Stomach smooth muscle (tissue), 2 donors: ENCODE results near the gene C1orf87.
A peak's percentile ranks its signal among the peaks of the same experiment; 100 is the strongest.
"Not testable (repeated sequence)": the region's sequence is repeated elsewhere in the genome, so short reads cannot be mapped to it uniquely, and the experiment has no call there.

Experiments
- H3K27ac ChIP-seq: one replicate; pipeline ENCODE4 v1.7.0; 2013; ENCODE audit warnings: mild to moderate bottlenecking, low read length, inconsistent platforms
- H3K27me3 ChIP-seq, 2 donors: one replicate each; pipeline ENCODE4 v1.7.0; 2013; ENCODE audit warnings: low read length in 2 of 2; ENCODE audit not compliant: insufficient read depth in 2 of 2, control insufficient read depth in 1 of 2
- H3K36me3 ChIP-seq, 2 donors: one replicate each; pipeline ENCODE4 v1.7.0; 2013; ENCODE audit warnings: low read length in 2 of 2; ENCODE audit not compliant: control insufficient read depth in 2 of 2, insufficient read depth in 2 of 2
- H3K4me1 ChIP-seq: one replicate; pipeline ENCODE4 v1.7.0; 2013; ENCODE audit warnings: low read length; ENCODE audit not compliant: control insufficient read depth, insufficient read depth
- H3K4me3 ChIP-seq, 2 donors: one replicate each; pipeline ENCODE4 v1.7.0; 2013; ENCODE audit warnings: low read length in 2 of 2
- H3K9ac ChIP-seq, 2 donors: one replicate each; pipeline ENCODE4 v1.7.0; 2013; ENCODE audit warnings: low read length in 2 of 2, mild to moderate bottlenecking in 1 of 2
- H3K9me3 ChIP-seq, 2 donors: one replicate each; pipeline ENCODE4 v1.7.0; 2013; ENCODE audit warnings: low read length in 2 of 2; ENCODE audit not compliant: control insufficient read depth in 2 of 2
- donor health status: healthy.
- donor health status: Pancreatic carcinoma.

C1orf87 gene

GRCh38 chr1:59976194-59977074, 97.1 kb downstream of the C1orf87 start:
- H3K9me3 ChIP-seq: no peaks in the 10 kb centered on the region
- peak overlapping the region in 1 of 2 donors; percentile 44 for H3K4me3 ChIP-seq
- H3K4me1 ChIP-seq: no peaks in the 10 kb centered on the region

GRCh38 chr1:59973719-59974118, 99.9 kb downstream of the C1orf87 start:
- no peak overlapping the region for H3K9ac ChIP-seq
- H3K36me3 ChIP-seq: no peaks in the 10 kb centered on the region
- no peak overlapping the region for H3K27ac ChIP-seq
- H3K4me3 ChIP-seq: no peak overlapping the region
- H3K27me3 ChIP-seq: no peaks in the 10 kb centered on the region
- H3K4me1 ChIP-seq: no peaks in the 10 kb centered on the region
- no peaks in the 10 kb centered on the region for H3K9me3 ChIP-seq

More at GRCh38 chr1:59976194-59977074, 97.1 kb downstream of the C1orf87 start:
- Histone ChIP-seq H3K27ac (no peak overlapping the region), H3K9ac (no peak overlapping the region), H3K27me3 (no peaks in the 10 kb centered on the region), H3K36me3 (no peaks in the 10 kb centered on the region)

GRCh38 chr1:59972216-59972927, 101.2 kb downstream of the C1orf87 start:
- H3K4me3 ChIP-seq: no peak overlapping the region
- H3K9me3 ChIP-seq: no peaks in the 10 kb centered on the region
- no peak overlapping the region for H3K9ac ChIP-seq
- H3K27ac ChIP-seq: no peak overlapping the region
- H3K27me3 ChIP-seq: no peaks in the 10 kb centered on the region
- H3K4me1 ChIP-seq: no peaks in the 10 kb centered on the region
- no peaks in the 10 kb centered on the region for H3K36me3 ChIP-seq

- no peak overlapping the region for H3K9ac ChIP-seq
- H3K4me1 ChIP-seq: no peaks in the 10 kb centered on the region
- no peaks in the 10 kb centered on the region for H3K27me3 ChIP-seq
- no peak overlapping the region for H3K4me3 ChIP-seq
- no peaks in the 10 kb centered on the region for H3K9me3 ChIP-seq
- H3K27ac ChIP-seq: no peak overlapping the region
- H3K36me3 ChIP-seq: no peaks in the 10 kb centered on the region
These were observed 102.1 kb downstream of the C1orf87 start for GRCh38 chr1:59971464-59971911.

GRCh38 chr1:59969542-59970175, 103.9 kb downstream of the C1orf87 start:
- not testable (repeated sequence) for H3K27me3 ChIP-seq, H3K9me3 ChIP-seq, H3K27ac ChIP-seq, H3K4me3 ChIP-seq, H3K36me3 ChIP-seq, H3K4me1 ChIP-seq, H3K9ac ChIP-seq

- not testable (repeated sequence) for H3K27ac ChIP-seq, H3K36me3 ChIP-seq, H3K27me3 ChIP-seq, H3K4me3 ChIP-seq, H3K4me1 ChIP-seq, H3K9me3 ChIP-seq, H3K9ac ChIP-seq
These were observed 104.8 kb downstream of the C1orf87 start for GRCh38 chr1:59968746-59969145.

GRCh38 chr1:59967780-59968179, 105.8 kb downstream of the C1orf87 start:
- H3K27me3 ChIP-seq: no peaks in the 10 kb centered on the region
- no peaks in the 10 kb centered on the region for H3K36me3 ChIP-seq
- no peaks in the 10 kb centered on the region for H3K4me1 ChIP-seq
- H3K9me3 ChIP-seq: no peaks in the 10 kb centered on the region
- H3K27ac ChIP-seq: no peak overlapping the region
- no peak overlapping the region for H3K4me3 ChIP-seq
- no peak overlapping the region for H3K9ac ChIP-seq

GRCh38 chr1:59967141-59967697, 106.4 kb downstream of the C1orf87 start:
- Histone ChIP-seq H3K9me3 (no peaks in the 10 kb centered on the region), H3K27ac (no peak overlapping the region), H3K4me1 (no peaks in the 10 kb centered on the region), H3K4me3 (no peak overlapping the region), H3K36me3 (no peaks in the 10 kb centered on the region), H3K9ac (no peak overlapping the region), H3K27me3 (no peaks in the 10 kb centered on the region)

- Histone ChIP-seq H3K27me3 (peaks cover 0 to 2% of the 10 kb centered on the region in 2 donors), H3K36me3 (no peaks in the 10 kb centered on the region), H3K9ac (no peak overlapping the region), H3K4me3 (no peak overlapping the region), H3K27ac (no peak overlapping the region), H3K4me1 (no peaks in the 10 kb centered on the region), H3K9me3 (no peaks in the 10 kb centered on the region)
These were observed 121.5 kb downstream of the C1orf87 start for GRCh38 chr1:59952065-59952464.

- H3K9me3 ChIP-seq: no peaks in the 10 kb centered on the region
- H3K4me3 ChIP-seq: no peak overlapping the region
- H3K36me3 ChIP-seq: no peaks in the 10 kb centered on the region
- peaks cover 0 to 2% of the 10 kb centered on the region in 2 donors for H3K27me3 ChIP-seq
- H3K4me1 ChIP-seq: no peaks in the 10 kb centered on the region
- H3K9ac ChIP-seq: no peak overlapping the region
- no peak overlapping the region for H3K27ac ChIP-seq
These were observed 123.9 kb downstream of the C1orf87 start for GRCh38 chr1:59949648-59950047.
